Inflammatory macrophage (primary cell): ENCODE results near the gene SAFB.
"Not testable (repeated sequence)": the region's sequence is repeated elsewhere in the genome, so short reads cannot be mapped to it uniquely, and the experiment has no call there.

Experiments used
- DNase-seq, 2 donors: peaks; one replicate each; pipeline ENCODE4 v3.0.0-alpha.2; 2020 to 2022

The SAFB gene

GRCh38 chr19:5595129-5595528, 27.8 kb upstream of the SAFB start:
- no peak for DNase-seq

- DNase-seq, result no peak
These were observed 27.1 kb upstream of the SAFB start for GRCh38 chr19:5595745-5596144.

GRCh38 chr19:5600797-5601196, 22.1 kb upstream of the SAFB start:
- no peak for DNase-seq

GRCh38 chr19:5603626-5604025, 19.3 kb upstream of the SAFB start:
- DNase-seq, result no peak

GRCh38 chr19:5605362-5605761, 17.5 kb upstream of the SAFB start:
- DNase-seq, result no peak

- no peak for DNase-seq
These were observed 15.3 kb upstream of the SAFB start for GRCh38 chr19:5607318-5608275.

- no peak for DNase-seq
These were observed 14.6 kb upstream of the SAFB start for GRCh38 chr19:5608291-5608690.

- not testable (repeated sequence) for DNase-seq
These were observed 14.1 kb upstream of the SAFB start for GRCh38 chr19:5608766-5609165.

GRCh38 chr19:5609881-5610448, 12.9 kb upstream of the SAFB start:
- DNase-seq, result no peak

- no peak for DNase-seq
These were observed 9.7 kb upstream of the SAFB start for GRCh38 chr19:5612891-5613865.

- no peak for DNase-seq
These were observed 7.0 kb upstream of the SAFB start for GRCh38 chr19:5615756-5616327.

- DNase-seq, result no peak
These were observed 5.8 kb upstream of the SAFB start for GRCh38 chr19:5617080-5617479.

- DNase-seq, result no peak
These were observed 4.3 kb upstream of the SAFB start for GRCh38 chr19:5618591-5618990.

- no peak for DNase-seq
These were observed 2.9 kb upstream of the SAFB start for GRCh38 chr19:5619946-5620345.

- no peak for DNase-seq
These were observed 1.5 kb upstream of the SAFB start for GRCh38 chr19:5621311-5621944.

- no peak for DNase-seq
These were observed 878 bp upstream of the SAFB start for GRCh38 chr19:5621945-5622464.

GRCh38 chr19:5623397-5624017, 624 bp downstream of the SAFB start:
- no peak for DNase-seq

GRCh38 chr19:5624018-5624663, 1.3 kb downstream of the SAFB start:
- no peak for DNase-seq

GRCh38 chr19:5624741-5625278, 1.9 kb downstream of the SAFB start:
- DNase-seq, result no peak

GRCh38 chr19:5625641-5626040, 2.8 kb downstream of the SAFB start:
- DNase-seq, result no peak
